Adrenal gland (tissue), 12 donors: ENCODE results near the gene ZNF319. TPM values are rescaled to one million over a fixed set of nuclear protein-coding genes. Genes with fewer than 3 reads are reported as not detected.

Experiments
- DNase-seq, 7 donors: peaks; one replicate each; pipeline ENCODE4 v3.0.0-alpha.2; 2019 to 2020
- H3K27ac ChIP-seq, 5 donors: fragments of 200-600 bp; sonication (generic) in 4 of 5; 1 replicate in 3 of 5; 2 replicates in 2 of 5; pipeline versions ENCODE4 v1.5.1 to v1.8.0; 2016 to 2020; ENCODE audit warnings: mild to moderate bottlenecking in 1 of 5
- H3K27me3 ChIP-seq: fragments of 200-600 bp; 2 replicates; pipeline ENCODE4 v1.8.0; 2021
- H3K36me3 ChIP-seq, 2 donors: fragments of 200-600 bp; replicated peaks in 1 of 2; 1 replicate in 1 of 2; 2 replicates in 1 of 2; pipeline versions ENCODE4 v1.5.1 to v1.8.0; 2018 to 2022
- H3K4me1 ChIP-seq, 2 donors: fragments of 200-600 bp; replicated peaks in 1 of 2; 1 replicate in 1 of 2; 2 replicates in 1 of 2; pipeline versions ENCODE4 v1.5.1 to v1.8.0; 2018 to 2021
- H3K4me3 ChIP-seq, 4 donors: fragments of 200-600 bp; sonication (generic) in 3 of 4; one replicate each; pipeline ENCODE4 v1.5.1; 2016 to 2018
- H3K9me3 ChIP-seq, 3 donors: fragments of 200-600 bp; sonication (generic) in 1 of 3; replicated peaks in 1 of 3; 1 replicate in 2 of 3; 2 replicates in 1 of 3; pipeline versions ENCODE4 v1.5.1 to v1.8.0; 2016 to 2021
- CTCF ChIP-seq, 6 experiments: fragments of 450-650 bp in 4 of 6; fragments of 200-600 bp in 2 of 6; sonication (generic) in 1 of 6; IDR thresholded peaks; 1 replicate in 5 of 6; 2 replicates in 1 of 6; pipeline versions ENCODE4 v1.5.1 to v1.8.0; 2016 to 2021; ENCODE audit warnings: antibody characterized with exemption in 6 of 6, mild to moderate bottlenecking in 2 of 6, moderate library complexity in 1 of 6
- POLR2A ChIP-seq, 2 donors: fragments of 450-650 bp; IDR thresholded peaks; one replicate each; pipeline ENCODE4 v1.6.1; 2017; ENCODE audit warnings: antibody characterized with exemption in 2 of 2, mild to moderate bottlenecking in 2 of 2, moderate library complexity in 1 of 2
- WGBS, 4 donors: extraction: QIAGEN DNeasy Blood & Tissue Kit in 2 of 4; methylation state at CpG; one replicate each; pipeline versions ENCODE4 v1.1.5 to v1.1.7; 2013 to 2017; 5-methylcytosine and 5-hydroxymethylcytosine counted together
- intact Hi-C, 2 donors: fragments of 100-400 bp; cut with DNase I; formaldehyde crosslinking; loops; one replicate each; pipeline versions ENCODE4 v1.14.1 to v1.15.0; 2022 to 2023
- polyA plus RNA-seq, 3 donors: library from polyadenylated mRNA; stranded (reverse); fragments of 200-250 nt in 2 of 3; fragments of 350-450 nt in 1 of 3; fragmentation: Illumina TruSeq in 1 of 3; extraction: RNeasy Lipid Tissue Mini Kit (QIAGEN cat#74804) in 1 of 3; gene quantifications; one replicate each; pipeline ENCODE4 v1.2.3, GENCODE V29; 2013 to 2014
- total RNA-seq, 9 donors: library from RNA; depleted of rRNA in 4 of 9; stranded (reverse); fragments of >200 nt in 4 of 9; fragments of 120-200 nt in 1 of 9; fragmentation: NEBNext Ultra II Directional in 1 of 9; extraction: Animal tissue kit (Norgen Biotek cat#: 25700) in 1 of 9; gene quantifications; one replicate each; pipeline versions ENCODE4 v1.1.0 to v1.2.4, GENCODE V29; 2013 to 2023
- donor health status: healthy with polysubstance abuse.
- donor health status: Bipolar disorder and iron deficiency.
- donor health status: DM: yes; HTN: yes; CAD: no.
- donor health status: DM: no; HTN: no; CAD: no.
- donor health status: DM: no; HTN: no; CAD: no.
- donor health status: DM: yes; HTN: yes; CAD: no.

The ZNF319 gene
- total and polyA plus RNA-seq, 12 donors, result 2.3 to 17.9 (median 8.9) TPM

- Histone ChIP-seq H3K36me3 (peaks cover 0 to 30% of the 10 kb centered on the region in 2 donors), H3K4me1 (peaks cover 19 to 21% of the 10 kb centered on the region in 2 donors), H3K27ac (peak overlapping the region in 1 of 5 donors; percentile 92), H3K4me3 (no peak overlapping the region), H3K9me3 (no peaks in the 10 kb centered on the region), H3K27me3 (no peaks in the 10 kb centered on the region)
- TF ChIP-seq POLR2A (IDR thresholded peaks at IDR 0.05) (no peak), CTCF (IDR thresholded peaks at IDR 0.05) (no peak)
- DNase-seq, result no peak
- intact Hi-C loops, result loop anchor here in 1 of 2 donors (5.0 to 10.0 kb wide), 3 partner anchors 97 to 414 kb away; no protein-coding TSS in a partner anchor
- 70 to 83% (median 76%) methylated on average over 2 to 3 of the region's 3 CpGs for WGBS, 4 donors
Measured at GRCh38 chr16:57998992-57999365, 1.5 kb downstream of the ZNF319 start.

GRCh38 chr16:57998486-57998885, 2.0 kb downstream of the ZNF319 start:
- no peaks in the 10 kb centered on the region for H3K27me3 ChIP-seq
- peaks cover 0 to 30% of the 10 kb centered on the region in 2 donors for H3K36me3 ChIP-seq
- TF ChIP-seq POLR2A (IDR thresholded peaks at IDR 0.05) (no peak), CTCF (IDR thresholded peaks at IDR 0.05) (no peak)
- 67 to 75% (median 73%) methylated on average over 6 to 8 of the region's 8 CpGs for WGBS, 4 donors
- H3K4me1 ChIP-seq, result peaks cover 19 to 21% of the 10 kb centered on the region in 2 donors
- H3K27ac ChIP-seq, result no peak overlapping the region
- H3K9me3 ChIP-seq, result no peaks in the 10 kb centered on the region
- H3K4me3 ChIP-seq, result no peak overlapping the region
- intact Hi-C loops, result loop anchor here in 1 of 2 donors (5.0 to 10.0 kb wide), 3 partner anchors 96 to 414 kb away; no protein-coding TSS in a partner anchor
- no peak for DNase-seq

GRCh38 chr16:57997528-57998265, 2.8 kb downstream of the ZNF319 start:
- Histone ChIP-seq H3K27ac (no peak overlapping the region), H3K36me3 (peaks cover 0 to 26% of the 10 kb centered on the region in 2 donors), H3K4me3 (no peak overlapping the region), H3K27me3 (no peaks in the 10 kb centered on the region), H3K9me3 (no peaks in the 10 kb centered on the region), H3K4me1 (peaks cover 19 to 21% of the 10 kb centered on the region in 2 donors)
- no peak for DNase-seq
- TF ChIP-seq CTCF (IDR thresholded peaks at IDR 0.05) (no peak), POLR2A (IDR thresholded peaks at IDR 0.05) (no peak)
- 93 to 98% (median 95%) methylated on average over 14 to 36 of the region's 36 CpGs for WGBS, 4 donors
- intact Hi-C loops, result loop anchor here in 1 of 2 donors (5.0 to 10.0 kb wide), 3 partner anchors 95 to 413 kb away; no protein-coding TSS in a partner anchor

GRCh38 chr16:57997176-57997527, 3.3 kb downstream of the ZNF319 start:
- Histone ChIP-seq H3K27me3 (no peaks in the 10 kb centered on the region), H3K4me3 (no peak overlapping the region), H3K4me1 (peaks cover 19 to 20% of the 10 kb centered on the region in 2 donors), H3K27ac (no peak overlapping the region), H3K9me3 (no peaks in the 10 kb centered on the region), H3K36me3 (peaks cover 0 to 22% of the 10 kb centered on the region in 2 donors)
- no peak for DNase-seq
- intact Hi-C loops, result loop anchor here in 1 of 2 donors (5.0 to 10.0 kb wide), 3 partner anchors 95 to 412 kb away; no protein-coding TSS in a partner anchor
- 95 to 100% (median 96%) methylated on average over 10 to 35 of the region's 35 CpGs for WGBS, 4 donors
- TF ChIP-seq CTCF (IDR thresholded peaks at IDR 0.05) (no peak), POLR2A (IDR thresholded peaks at IDR 0.05) (no peak)
